Gastroesophageal sphincter (tissue), 3 donors: ENCODE data around the gene CAPRIN2.

Source experiments
- CTCF ChIP-seq, 4 experiments: fragments of 200-600 bp in 2 of 4; fragments of 450-650 bp in 2 of 4; sonication (generic) in 1 of 4; IDR thresholded peaks; one replicate each; pipeline ENCODE4 v1.5.1; 2017 to 2019; ENCODE audit warnings: antibody characterized with exemption in 4 of 4, mild to moderate bottlenecking in 2 of 4, moderate library complexity in 2 of 4
- EP300 ChIP-seq: sonication (generic); formaldehyde crosslinking; IDR thresholded peaks from one replicate; pipeline ENCODE4 v1.6.1; 2017; ENCODE audit warnings: antibody characterized with exemption, mild to moderate bottlenecking
- POLR2AphosphoS5 ChIP-seq: sonication (generic); formaldehyde crosslinking; IDR thresholded peaks from one replicate; pipeline ENCODE4 v1.6.1; 2017; ENCODE audit warnings: antibody characterized with exemption

GRCh38 chr12:30797689-30798088 lies 42.9 kb upstream of the CAPRIN2 start:
- TF ChIP-seq POLR2AphosphoS5, result no peak
- no peak for TF ChIP-seq CTCF (IDR thresholded peaks at IDR 0.05)
- TF ChIP-seq EP300, result no peak
